Osteoblast (primary cell): ENCODE results near the gene SERPINI1. TPM values are rescaled to one million over a fixed set of nuclear protein-coding genes. Genes with fewer than 3 reads are reported as not detected.

ENCODE experiments used
- DNase-seq: peaks from one replicate; pipeline ENCODE4 v3.0.0; 2011; ENCODE audit warnings: low spot score, mixed read lengths; ENCODE audit not compliant: insufficient read length; ENCODE audit errors: missing footprints
- H2AFZ ChIP-seq: 2 replicates; pipeline ENCODE4 v1.6.0; 2011; ENCODE audit warnings: mild to moderate bottlenecking, low read length
- H3K27ac ChIP-seq: 2 replicates; pipeline ENCODE4 v1.5.1; 2011; ENCODE audit warnings: mild to moderate bottlenecking, low read depth, low read length, moderate library complexity
- H3K27me3 ChIP-seq: 2 replicates; pipeline ENCODE4 v1.6.0; 2012; ENCODE audit warnings: mild to moderate bottlenecking, control low read depth, inconsistent platforms, low read length, moderate library complexity; ENCODE audit not compliant: insufficient read depth
- H3K36me3 ChIP-seq: 2 replicates; pipeline ENCODE4 v1.5.1; 2011; ENCODE audit warnings: mild to moderate bottlenecking, low read length, control low read depth, moderate library complexity; ENCODE audit not compliant: insufficient read depth
- H3K4me1 ChIP-seq: 2 replicates; pipeline ENCODE4 v1.5.1; 2011; ENCODE audit warnings: mild to moderate bottlenecking, low read length, control low read depth, moderate library complexity; ENCODE audit not compliant: insufficient read depth
- H3K4me2 ChIP-seq: 2 replicates; pipeline ENCODE4 v1.6.0; 2011; ENCODE audit warnings: mild to moderate bottlenecking, low read length; ENCODE audit not compliant: insufficient read depth
- H3K4me3 ChIP-seq: fragments of 200-600 bp; sonication (generic); 3 replicates; pipeline ENCODE4 v1.5.1; 2012; ENCODE audit warnings: mild to moderate bottlenecking, low read length, inconsistent platforms; ENCODE audit not compliant: insufficient read depth
- H3K79me2 ChIP-seq: 2 replicates; pipeline ENCODE4 v1.6.0; 2012; ENCODE audit warnings: mild to moderate bottlenecking, low read length, control low read depth, inconsistent platforms; ENCODE audit not compliant: insufficient read depth
- H3K9me3 ChIP-seq: 2 replicates; pipeline ENCODE4 v1.5.1; 2011; ENCODE audit warnings: low read depth, low read length, control low read depth
- H4K20me1 ChIP-seq: 2 replicates; pipeline ENCODE4 v1.6.0; 2012; ENCODE audit warnings: mild to moderate bottlenecking, low read length, control low read depth; ENCODE audit not compliant: insufficient read depth
- CTCF ChIP-seq: IDR thresholded peaks from 2 replicates; pipeline ENCODE4 v1.5.1; 2011; ENCODE audit warnings: mild to moderate bottlenecking, low read depth, low read length, moderate library complexity; ENCODE audit errors: extremely low read depth
- total RNA-seq: library from RNA; depleted of rRNA; stranded (reverse); fragments of >200 nt; gene quantifications from 2 replicates; pipeline ENCODE4 v1.2.3, GENCODE V29; 2012

Gene SERPINI1
- total RNA-seq, 1 donor, result 1.4 TPM

GRCh38 chr3:167754049-167754448 lies 18.5 kb downstream of the SERPINI1 start:
- Histone ChIP-seq H3K27me3 (no peaks in the 10 kb centered on the region), H3K4me3 (no peak overlapping the region), H2AFZ (no peak overlapping the region), H3K4me1 (no peaks in the 10 kb centered on the region), H4K20me1 (no peaks in the 10 kb centered on the region), H3K27ac (no peak overlapping the region), H3K9me3 (no peaks in the 10 kb centered on the region), H3K36me3 (no peaks in the 10 kb centered on the region), H3K4me2 (no peak overlapping the region), H3K79me2 (no peaks in the 10 kb centered on the region)
- no peak for DNase-seq
- TF ChIP-seq CTCF, result no peak

GRCh38 chr3:167761302-167761701 lies 25.8 kb downstream of the SERPINI1 start:
- no peak overlapping the region for H3K4me3 ChIP-seq
- H3K27ac ChIP-seq, result no peak overlapping the region
- H3K4me2 ChIP-seq, result no peak overlapping the region
- H4K20me1 ChIP-seq, result no peaks in the 10 kb centered on the region
- no peak overlapping the region for H2AFZ ChIP-seq
- H3K79me2 ChIP-seq, result no peaks in the 10 kb centered on the region
- no peaks in the 10 kb centered on the region for H3K27me3 ChIP-seq
- no peaks in the 10 kb centered on the region for H3K4me1 ChIP-seq
- no peaks in the 10 kb centered on the region for H3K36me3 ChIP-seq
- no peaks in the 10 kb centered on the region for H3K9me3 ChIP-seq
- DNase-seq, result no peak
- TF ChIP-seq CTCF, result no peak

- TF ChIP-seq CTCF, result no peak
- no peak overlapping the region for H3K27ac ChIP-seq
- no peak for DNase-seq
- H3K4me3 ChIP-seq, result no peak overlapping the region
- H3K36me3 ChIP-seq, result no peaks in the 10 kb centered on the region
- no peaks in the 10 kb centered on the region for H3K79me2 ChIP-seq
- no peak overlapping the region for H3K4me2 ChIP-seq
- H4K20me1 ChIP-seq, result no peaks in the 10 kb centered on the region
- H3K4me1 ChIP-seq, result no peaks in the 10 kb centered on the region
- no peak overlapping the region for H2AFZ ChIP-seq
- H3K9me3 ChIP-seq, result no peaks in the 10 kb centered on the region
- H3K27me3 ChIP-seq, result no peaks in the 10 kb centered on the region
These were observed 26.8 kb downstream of the SERPINI1 start for GRCh38 chr3:167762296-167762695.

GRCh38 chr3:167772992-167773391 lies 37.5 kb downstream of the SERPINI1 start:
- Histone ChIP-seq H3K9me3 (no peaks in the 10 kb centered on the region), H4K20me1 (no peaks in the 10 kb centered on the region), H3K4me2 (no peak overlapping the region), H3K4me3 (no peak overlapping the region), H3K27ac (no peak overlapping the region), H3K4me1 (no peaks in the 10 kb centered on the region), H3K27me3 (no peaks in the 10 kb centered on the region), H3K79me2 (no peaks in the 10 kb centered on the region), H3K36me3 (no peaks in the 10 kb centered on the region), H2AFZ (no peak overlapping the region)
- no peak for DNase-seq
- no peak for TF ChIP-seq CTCF
